Vagina (tissue), 2 donors: ENCODE measurements around the gene TNS3. TPM values are rescaled to one million over a fixed set of nuclear protein-coding genes. Genes with fewer than 3 reads are reported as not detected.

Experiments
- DNase-seq, 2 donors: peaks; one replicate each; pipeline ENCODE4 v3.0.0-alpha.2; 2017; ENCODE audit errors: extremely low spot score in 2 of 2
- H3K27ac ChIP-seq: fragments of 200-600 bp; sonication (generic); one replicate; pipeline ENCODE4 v1.5.1; 2019
- H3K27me3 ChIP-seq: fragments of 200-600 bp; sonication (generic); one replicate; pipeline ENCODE4 v1.5.1; 2019
- H3K36me3 ChIP-seq, 2 donors: fragments of 200-600 bp; sonication (generic); one replicate each; pipeline ENCODE4 v1.5.1; 2017 to 2019
- H3K4me1 ChIP-seq: fragments of 200-600 bp; sonication (generic); one replicate; pipeline ENCODE4 v1.5.1; 2019
- H3K4me3 ChIP-seq, 2 donors: fragments of 200-600 bp; sonication (generic); 1 replicate in 1 of 2; 2 replicates in 1 of 2; pipeline ENCODE4 v1.5.1; 2016 to 2019
- H3K9me3 ChIP-seq: fragments of 200-600 bp; sonication (generic); one replicate; pipeline ENCODE4 v1.5.1; 2019
- POLR2A ChIP-seq, 2 donors: fragments of 450-650 bp; IDR thresholded peaks; one replicate each; pipeline ENCODE4 v1.6.1; 2017; ENCODE audit warnings: antibody characterized with exemption in 2 of 2, mild to moderate bottlenecking in 2 of 2, moderate library complexity in 2 of 2
- POLR2AphosphoS5 ChIP-seq, 2 donors: sonication (generic); formaldehyde crosslinking; IDR thresholded peaks; one replicate each; pipeline ENCODE4 v1.9.0; 2017; ENCODE audit warnings: antibody characterized with exemption in 2 of 2, mild to moderate bottlenecking in 2 of 2, low read depth in 1 of 2; ENCODE audit not compliant: insufficient read depth in 1 of 2
- intact Hi-C: fragments of 100-400 bp; cut with DNase I; formaldehyde crosslinking; loops from one replicate; pipeline ENCODE4 v1.15.1; 2023
- total RNA-seq: library from RNA; depleted of rRNA; stranded (reverse); fragments of >200 nt; gene quantifications from one replicate; pipeline ENCODE4 v1.2.3, GENCODE V29; 2016
- TF ChIP-seq, protein P1 (sequence below), 3 experiments: fragments of 450-650 bp in 2 of 3; fragments of 200-600 bp in 1 of 3; sonication (generic) in 1 of 3; IDR thresholded peaks; one replicate each; pipeline ENCODE4 v1.5.1; 2017 to 2019; ENCODE audit warnings: antibody characterized with exemption in 3 of 3, mild to moderate bottlenecking in 2 of 3, moderate library complexity in 2 of 3

TNS3 gene
- total RNA-seq, 1 donor from 2014 or later, result 36.8 TPM

DNA sequence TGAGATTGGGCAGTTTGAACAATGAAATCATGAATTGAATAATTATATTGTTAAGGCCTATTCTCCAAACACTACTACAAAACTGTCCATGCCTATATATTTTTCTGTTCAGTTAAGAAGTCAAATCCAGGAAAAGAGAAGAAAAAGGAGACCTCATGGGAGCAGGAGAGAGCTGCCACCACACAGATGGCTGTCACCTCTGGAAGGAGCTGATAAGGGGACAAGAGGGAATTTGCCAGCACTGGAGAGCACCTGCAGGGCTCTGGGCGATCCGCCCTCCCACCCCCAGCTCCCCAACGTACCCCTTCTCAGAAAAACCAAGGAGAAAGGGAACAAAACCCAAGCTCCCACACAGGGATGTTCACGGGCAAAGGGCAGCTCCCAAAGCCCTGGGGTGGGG is 227.8 kb downstream of the TNS3 start:
- Histone ChIP-seq H3K9me3 (no peaks in the 10 kb centered on the region), H3K27ac (no peak overlapping the region)
- no peak for DNase-seq

DNA sequence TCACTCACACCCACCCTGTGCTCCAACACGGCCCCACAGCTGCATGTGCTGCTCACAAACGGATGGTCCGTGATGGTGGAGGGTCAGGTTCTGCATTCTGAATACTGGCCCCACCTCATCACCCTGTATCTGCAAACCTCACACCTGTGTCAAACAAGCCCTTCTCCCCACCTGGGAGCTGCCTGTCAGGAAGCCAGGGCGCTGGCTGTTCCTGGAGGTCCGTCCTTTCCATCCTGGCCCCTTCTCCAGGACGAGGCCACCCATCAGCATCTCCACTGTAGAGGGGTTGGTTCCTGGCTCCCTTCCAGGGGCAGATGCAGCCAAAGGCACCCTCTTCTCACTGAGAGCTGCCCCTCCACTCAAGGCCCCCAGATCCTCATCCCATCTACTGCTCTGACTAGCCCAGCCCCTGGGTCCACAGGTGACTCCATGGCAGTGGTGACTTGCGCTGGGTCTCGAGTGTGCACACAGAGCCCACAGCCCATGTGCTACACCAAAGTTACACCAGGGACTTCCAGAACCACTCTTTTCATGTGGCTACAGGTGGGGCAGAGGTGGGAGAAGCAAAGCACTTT is 229.4 kb downstream of the TNS3 start:
- no peaks in the 10 kb centered on the region for H3K27me3 ChIP-seq
- DNase-seq, result no peak
- intact Hi-C loops, result no loop called here
- H3K36me3 ChIP-seq, result no peaks in the 10 kb centered on the region
- no peak overlapping the region for H3K27ac ChIP-seq
- H3K9me3 ChIP-seq, result no peaks in the 10 kb centered on the region
- TF ChIP-seq, protein P1, sequence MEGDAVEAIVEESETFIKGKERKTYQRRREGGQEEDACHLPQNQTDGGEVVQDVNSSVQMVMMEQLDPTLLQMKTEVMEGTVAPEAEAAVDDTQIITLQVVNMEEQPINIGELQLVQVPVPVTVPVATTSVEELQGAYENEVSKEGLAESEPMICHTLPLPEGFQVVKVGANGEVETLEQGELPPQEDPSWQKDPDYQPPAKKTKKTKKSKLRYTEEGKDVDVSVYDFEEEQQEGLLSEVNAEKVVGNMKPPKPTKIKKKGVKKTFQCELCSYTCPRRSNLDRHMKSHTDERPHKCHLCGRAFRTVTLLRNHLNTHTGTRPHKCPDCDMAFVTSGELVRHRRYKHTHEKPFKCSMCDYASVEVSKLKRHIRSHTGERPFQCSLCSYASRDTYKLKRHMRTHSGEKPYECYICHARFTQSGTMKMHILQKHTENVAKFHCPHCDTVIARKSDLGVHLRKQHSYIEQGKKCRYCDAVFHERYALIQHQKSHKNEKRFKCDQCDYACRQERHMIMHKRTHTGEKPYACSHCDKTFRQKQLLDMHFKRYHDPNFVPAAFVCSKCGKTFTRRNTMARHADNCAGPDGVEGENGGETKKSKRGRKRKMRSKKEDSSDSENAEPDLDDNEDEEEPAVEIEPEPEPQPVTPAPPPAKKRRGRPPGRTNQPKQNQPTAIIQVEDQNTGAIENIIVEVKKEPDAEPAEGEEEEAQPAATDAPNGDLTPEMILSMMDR (IDR thresholded peaks at IDR 0.05), result no peak
- TF ChIP-seq POLR2AphosphoS5 (IDR thresholded peaks at IDR 0.05; ENCODE audit: insufficient read depth in 1 of 2, low read depth in 1 of 2), result no peak
- no peak for TF ChIP-seq POLR2A (IDR thresholded peaks at IDR 0.05)
- H3K4me3 ChIP-seq, result no peak overlapping the region
- H3K4me1 ChIP-seq, result no peaks in the 10 kb centered on the region

More for the DNA sequence above, 227.8 kb downstream of the TNS3 start:
- TF ChIP-seq, protein P1 (IDR thresholded peaks at IDR 0.05), result no peak
- no peak for TF ChIP-seq POLR2A (IDR thresholded peaks at IDR 0.05)
- TF ChIP-seq POLR2AphosphoS5 (IDR thresholded peaks at IDR 0.05; ENCODE audit: insufficient read depth in 1 of 2, low read depth in 1 of 2), result no peak
- Histone ChIP-seq H3K36me3 (no peaks in the 10 kb centered on the region), H3K4me1 (no peaks in the 10 kb centered on the region), H3K27me3 (no peaks in the 10 kb centered on the region), H3K4me3 (no peak overlapping the region)
- intact Hi-C loops, result no loop called here

DNA sequence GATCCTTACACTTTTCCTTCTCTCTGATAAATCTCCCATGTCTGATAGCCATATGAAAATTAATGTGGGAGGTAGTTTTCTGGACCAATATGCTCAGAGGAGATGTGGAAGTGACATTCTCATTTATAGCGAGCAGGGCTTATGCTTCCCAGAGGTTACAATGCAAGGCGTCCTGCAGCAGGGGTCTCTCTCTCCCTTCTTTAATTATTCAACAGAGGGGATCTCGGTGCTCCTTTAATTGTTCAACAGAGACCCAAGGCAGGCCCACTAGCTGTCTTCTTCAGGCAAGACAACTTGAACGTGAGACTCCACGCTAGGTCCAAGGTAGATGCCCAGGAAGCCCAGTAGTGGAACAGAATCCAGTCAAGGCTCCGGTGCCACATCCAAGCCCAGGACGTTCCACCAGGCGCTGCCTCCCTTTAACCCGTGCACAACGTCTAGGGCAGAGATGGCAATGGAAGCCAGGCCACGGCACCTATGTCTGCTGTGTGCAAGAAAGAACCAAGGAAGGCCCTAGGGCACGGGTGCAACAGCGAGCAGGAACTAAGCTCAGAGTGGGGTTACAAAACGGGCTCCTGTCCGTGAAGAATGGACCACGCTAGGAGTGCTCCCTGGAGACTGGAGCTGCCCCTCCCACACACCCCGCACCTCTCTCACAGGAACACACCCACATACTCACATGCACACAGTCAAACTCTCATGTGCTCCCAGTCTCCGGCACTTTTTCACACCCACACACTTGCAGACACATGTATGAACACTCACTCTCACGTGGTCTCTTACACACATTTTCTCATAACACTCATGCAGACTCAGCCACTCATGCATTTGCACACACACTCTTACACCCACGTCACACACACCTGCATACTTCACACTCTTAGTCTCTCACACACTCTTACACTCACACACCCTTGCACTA is 230.4 kb downstream of the TNS3 start:
- Histone ChIP-seq H3K4me1 (no peaks in the 10 kb centered on the region), H3K27ac (no peak overlapping the region), H3K4me3 (no peak overlapping the region), H3K9me3 (no peaks in the 10 kb centered on the region), H3K36me3 (no peaks in the 10 kb centered on the region), H3K27me3 (no peaks in the 10 kb centered on the region)
- DNase-seq, result no peak
- intact Hi-C loops, result no loop called here
- no peak for TF ChIP-seq POLR2AphosphoS5 (IDR thresholded peaks at IDR 0.05; ENCODE audit: insufficient read depth in 1 of 2, low read depth in 1 of 2)
- no peak for TF ChIP-seq POLR2A (IDR thresholded peaks at IDR 0.05)
- TF ChIP-seq, protein P1 (IDR thresholded peaks at IDR 0.05), result no peak

DNA sequence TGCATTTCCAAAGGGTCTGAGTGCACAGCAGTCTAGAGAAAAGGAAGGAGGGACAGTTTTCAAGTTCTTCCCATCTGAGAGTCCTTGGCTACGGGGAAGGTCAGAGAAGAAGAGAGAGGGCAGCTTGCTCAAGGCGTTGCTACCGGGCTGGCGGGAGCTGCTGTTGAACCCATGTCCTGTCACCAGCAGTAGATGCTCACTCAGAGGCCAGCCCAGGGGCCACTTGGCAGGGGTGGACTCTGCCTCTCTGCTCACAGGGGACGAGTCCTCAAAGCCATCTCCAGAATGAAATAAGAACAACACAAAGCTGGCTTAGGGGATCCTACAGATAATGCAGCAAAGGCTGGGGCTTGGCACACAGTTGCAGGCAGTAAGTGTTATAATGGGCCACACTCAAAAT is 231.5 kb downstream of the TNS3 start:
- no peak for DNase-seq
- H3K27me3 ChIP-seq, result no peaks in the 10 kb centered on the region
- no peak overlapping the region for H3K27ac ChIP-seq
- intact Hi-C loops, result no loop called here
- H3K36me3 ChIP-seq, result no peaks in the 10 kb centered on the region
- no peak overlapping the region for H3K4me3 ChIP-seq
- H3K9me3 ChIP-seq, result no peaks in the 10 kb centered on the region
- no peak for TF ChIP-seq POLR2A (IDR thresholded peaks at IDR 0.05)
- TF ChIP-seq POLR2AphosphoS5 (IDR thresholded peaks at IDR 0.05; ENCODE audit: insufficient read depth in 1 of 2, low read depth in 1 of 2), result no peak
- TF ChIP-seq, protein P1 (IDR thresholded peaks at IDR 0.05), result no peak
- H3K4me1 ChIP-seq, result no peaks in the 10 kb centered on the region

DNA sequence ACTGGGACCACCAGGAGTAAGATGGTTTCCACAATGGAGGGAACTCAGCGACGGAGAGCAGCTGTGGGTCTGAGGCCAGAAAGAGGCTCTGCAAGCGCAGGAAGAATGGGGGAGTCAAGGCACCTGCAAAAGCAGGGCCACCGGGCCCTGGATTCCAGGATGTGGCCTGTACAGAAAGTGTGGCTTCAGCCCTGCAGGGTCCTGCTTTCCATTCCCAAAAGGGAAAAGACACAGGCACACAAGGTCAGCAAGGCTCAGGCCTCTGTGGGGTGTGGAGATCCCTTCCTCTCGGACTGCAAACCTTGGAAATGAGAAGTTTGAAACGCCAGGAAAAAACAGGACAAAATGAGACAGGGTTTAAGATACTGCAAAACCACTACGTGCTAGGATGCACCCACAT is 232.5 kb downstream of the TNS3 start:
- intact Hi-C loops, result no loop called here
- no peaks in the 10 kb centered on the region for H3K9me3 ChIP-seq
- no peak for DNase-seq

More for the DNA sequence above, 232.5 kb downstream of the TNS3 start:
- TF ChIP-seq POLR2A (IDR thresholded peaks at IDR 0.05), result no peak
- TF ChIP-seq, protein P1 (IDR thresholded peaks at IDR 0.05), result no peak
- no peak for TF ChIP-seq POLR2AphosphoS5 (IDR thresholded peaks at IDR 0.05; ENCODE audit: insufficient read depth in 1 of 2, low read depth in 1 of 2)
- Histone ChIP-seq H3K4me3 (no peak overlapping the region), H3K36me3 (no peaks in the 10 kb centered on the region), H3K4me1 (no peaks in the 10 kb centered on the region), H3K27ac (no peak overlapping the region), H3K27me3 (no peaks in the 10 kb centered on the region)
